Uterus (tissue), 2 donors: ENCODE measurements around the gene SETD1A.

ENCODE experiments used
- POLR2A ChIP-seq, 2 donors: fragments of 450-650 bp; IDR thresholded peaks; one replicate each; pipeline ENCODE4 v1.6.1; 2016; ENCODE audit warnings: antibody characterized with exemption in 2 of 2, mild to moderate bottlenecking in 1 of 2, moderate library complexity in 1 of 2
- TF ChIP-seq, protein P1 (sequence below), 4 experiments: fragments of 200-600 bp in 2 of 4; fragments of 450-650 bp in 2 of 4; sonication (generic) in 2 of 4; IDR thresholded peaks; one replicate each; pipeline ENCODE4 v1.5.1; 2016 to 2019; ENCODE audit warnings: antibody characterized with exemption in 4 of 4, mild to moderate bottlenecking in 2 of 4, moderate library complexity in 1 of 4

DNA sequence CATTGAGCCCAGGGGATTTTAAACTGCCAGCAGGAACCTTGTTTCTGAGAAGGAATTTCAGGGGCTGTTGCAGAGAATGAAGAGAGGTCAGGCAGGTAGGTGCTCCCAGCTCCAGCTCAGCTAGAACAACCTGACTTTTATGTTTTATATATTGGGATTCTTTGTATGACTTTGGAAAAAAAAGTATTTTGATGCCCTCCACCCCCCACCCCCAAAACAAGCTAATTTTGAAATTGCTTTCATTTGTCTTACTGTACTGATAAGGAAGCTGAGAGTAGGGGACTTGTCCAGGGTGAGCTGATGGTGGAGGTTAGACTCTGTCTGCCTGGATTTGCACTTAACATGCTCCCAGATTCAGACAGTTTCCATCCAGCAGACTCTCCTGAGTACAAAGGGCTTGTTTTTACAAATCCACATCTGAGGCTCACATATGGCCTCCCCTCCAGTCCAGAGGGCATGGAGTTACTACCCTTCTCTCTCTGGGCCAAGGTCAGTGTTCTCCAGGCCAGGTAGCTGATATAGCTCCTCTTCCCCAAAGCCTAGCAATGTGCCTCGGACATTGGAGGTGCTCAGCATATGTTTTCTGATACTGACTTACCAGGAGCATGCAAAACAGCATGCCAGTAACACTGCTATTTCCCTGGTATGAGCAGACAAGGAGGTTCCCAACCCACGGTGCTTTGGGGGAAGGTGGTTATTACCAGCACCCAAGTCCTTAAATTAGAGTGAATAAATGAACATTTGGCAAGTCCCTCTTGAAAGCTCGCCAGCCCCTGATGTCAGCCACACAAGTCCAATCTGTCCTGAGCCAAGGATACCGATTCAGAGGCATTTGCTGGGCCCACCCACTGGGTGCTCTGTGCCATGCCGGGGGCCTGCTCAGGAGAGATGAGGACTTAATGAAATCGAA lies 41.6 kb downstream of the SETD1A start:
- TF ChIP-seq, protein P1, sequence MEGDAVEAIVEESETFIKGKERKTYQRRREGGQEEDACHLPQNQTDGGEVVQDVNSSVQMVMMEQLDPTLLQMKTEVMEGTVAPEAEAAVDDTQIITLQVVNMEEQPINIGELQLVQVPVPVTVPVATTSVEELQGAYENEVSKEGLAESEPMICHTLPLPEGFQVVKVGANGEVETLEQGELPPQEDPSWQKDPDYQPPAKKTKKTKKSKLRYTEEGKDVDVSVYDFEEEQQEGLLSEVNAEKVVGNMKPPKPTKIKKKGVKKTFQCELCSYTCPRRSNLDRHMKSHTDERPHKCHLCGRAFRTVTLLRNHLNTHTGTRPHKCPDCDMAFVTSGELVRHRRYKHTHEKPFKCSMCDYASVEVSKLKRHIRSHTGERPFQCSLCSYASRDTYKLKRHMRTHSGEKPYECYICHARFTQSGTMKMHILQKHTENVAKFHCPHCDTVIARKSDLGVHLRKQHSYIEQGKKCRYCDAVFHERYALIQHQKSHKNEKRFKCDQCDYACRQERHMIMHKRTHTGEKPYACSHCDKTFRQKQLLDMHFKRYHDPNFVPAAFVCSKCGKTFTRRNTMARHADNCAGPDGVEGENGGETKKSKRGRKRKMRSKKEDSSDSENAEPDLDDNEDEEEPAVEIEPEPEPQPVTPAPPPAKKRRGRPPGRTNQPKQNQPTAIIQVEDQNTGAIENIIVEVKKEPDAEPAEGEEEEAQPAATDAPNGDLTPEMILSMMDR (IDR thresholded peaks at IDR 0.05), result no peak
- TF ChIP-seq POLR2A (IDR thresholded peaks at IDR 0.05), result no peak
